Stimulated activated naive CD8-positive, alpha-beta T cell treated with anti-CD3 and anti-CD28 coated beads, Interleukin-15, Interleukin-2, amounts not matched to agents 100 U/mL and 50 U/mL, for 24 hours (primary cell): Measurements from ENCODE around the gene MTM1.
A peak's percentile ranks its signal among the peaks of the same experiment; 100 is the strongest.

ENCODE experiments used
- ATAC-seq: fragments of 150-1000 bp; cut with Tn5 transposase; one replicate; pipeline ENCODE4 v1.10.0; 2021
- DNase-seq: peaks from one replicate; pipeline ENCODE4 v3.0.0; 2021

The MTM1 gene

GRCh38 chrX:150568320-150569154 is at the start of gene MTM1:
Gene MTM1, plus strand, starts transcription at chrX:150568621. Its CDS starts 23,994 bp downstream, at chrX:150592615.
- ATAC-seq (peak; percentile 91), DNase-seq (peak; percentile 90)

DNA sequence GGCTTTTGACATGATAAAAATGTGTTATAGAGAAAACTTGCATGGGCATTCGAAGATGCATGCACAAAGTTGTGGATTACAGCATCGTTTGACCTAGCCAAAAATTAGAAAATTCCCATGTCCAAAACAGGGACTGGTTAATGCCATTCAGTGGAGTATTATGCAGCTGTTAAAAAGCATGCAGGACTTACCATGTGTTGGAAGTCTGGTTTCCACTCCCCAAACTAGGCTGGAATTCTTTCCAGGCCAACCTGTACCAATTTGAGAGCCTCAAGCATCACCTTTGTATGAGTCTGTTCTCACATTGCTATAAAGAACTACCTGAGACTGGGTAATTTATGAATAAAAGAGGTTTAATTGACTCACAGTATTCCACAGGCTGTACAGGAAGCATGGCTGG is 45.9 kb upstream of the MTM1 start:
- DNase-seq (no peak), ATAC-seq (no peak)

DNA sequence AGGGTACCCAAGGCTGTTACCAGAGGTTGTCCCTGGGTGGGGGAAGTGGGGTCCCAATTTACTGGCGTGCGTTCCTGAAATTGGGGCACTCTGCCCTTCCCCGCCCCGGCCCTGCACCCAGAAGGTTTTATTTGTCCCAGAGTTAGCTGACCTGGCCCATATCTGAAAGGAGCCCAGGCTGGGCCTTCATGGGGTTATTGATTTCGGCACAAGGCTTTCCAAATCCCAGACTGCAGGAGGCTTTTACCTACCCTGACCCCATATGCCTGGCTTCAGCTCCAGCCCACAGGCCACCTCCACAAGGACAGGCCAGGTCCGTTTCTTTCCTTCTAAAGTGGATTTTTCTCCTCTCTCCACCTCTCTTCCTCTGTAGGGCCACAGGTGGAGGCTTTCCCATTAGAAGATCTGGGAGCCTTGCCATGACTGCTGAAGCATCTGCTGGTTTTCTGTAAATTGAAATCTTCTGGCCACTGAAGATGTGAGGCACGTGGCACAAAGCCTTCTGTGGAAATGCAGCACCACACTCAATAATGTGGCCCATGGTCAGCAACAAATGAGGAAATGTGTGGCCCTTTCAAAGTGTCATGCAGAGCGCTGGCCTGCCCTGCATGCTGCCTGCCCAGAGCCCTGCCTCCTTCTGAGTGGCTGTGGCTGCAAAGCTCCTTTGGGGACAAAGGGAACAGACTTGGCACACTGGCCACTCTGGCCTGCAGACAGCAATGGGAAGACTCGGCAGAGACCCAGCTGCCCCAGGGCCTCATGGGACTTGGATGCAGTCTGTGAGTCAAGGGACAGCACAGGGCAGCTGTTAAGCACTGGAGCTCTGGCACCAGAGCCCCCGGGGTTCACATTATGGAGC is 43.1 kb upstream of the MTM1 start:
- DNase-seq = no peak
- no peak for ATAC-seq

- no peak for DNase-seq
- ATAC-seq = no peak
Observed at GRCh38 chrX:150526692-150527091, 41.7 kb upstream of the MTM1 start.

DNA sequence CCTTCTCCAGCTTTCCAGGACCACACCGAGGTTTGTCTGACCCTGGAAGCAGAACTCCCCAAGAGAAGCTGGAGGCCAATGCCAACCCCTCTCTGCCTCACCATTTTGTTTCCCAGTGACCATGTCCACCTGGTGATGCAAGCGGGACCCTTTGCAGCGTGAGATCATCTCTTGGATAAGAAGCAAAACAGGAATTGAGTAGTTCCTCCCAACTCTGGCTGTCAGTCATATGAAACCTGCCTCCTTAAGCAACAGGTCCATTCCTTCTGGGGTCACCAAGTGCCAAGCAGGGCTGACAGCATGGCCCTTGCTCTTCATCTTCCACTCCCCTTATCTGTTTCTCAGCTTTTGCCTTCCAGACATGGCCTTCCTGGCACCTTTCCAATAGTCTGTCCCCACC is 41.3 kb upstream of the MTM1 start:
- ATAC-seq = no peak

GRCh38 chrX:150529587-150529986 is 38.8 kb upstream of the MTM1 start:
- ATAC-seq = no peak
- no peak for DNase-seq

More for the DNA sequence above, 41.3 kb upstream of the MTM1 start:
- no peak for DNase-seq

DNA sequence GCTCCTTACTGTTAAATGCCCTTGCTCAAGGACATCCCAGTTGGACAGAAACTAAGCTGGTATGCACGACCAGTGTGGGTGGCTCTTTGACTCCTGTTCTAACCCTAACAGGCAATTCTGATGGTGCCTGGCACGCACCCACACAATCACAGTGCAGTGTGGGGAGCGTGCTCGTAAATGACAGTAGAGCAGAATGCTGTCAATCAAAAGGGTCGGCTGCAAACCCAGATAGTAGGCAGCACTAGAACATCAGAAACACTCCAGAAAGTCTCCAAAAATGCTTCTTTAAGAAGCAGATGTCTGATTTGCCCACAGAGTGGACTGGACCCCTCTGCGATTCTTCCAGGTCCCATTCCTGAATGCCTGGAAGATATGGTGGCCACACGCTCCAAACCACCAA is 37.6 kb upstream of the MTM1 start:
- DNase-seq (no peak), ATAC-seq (no peak)

DNA sequence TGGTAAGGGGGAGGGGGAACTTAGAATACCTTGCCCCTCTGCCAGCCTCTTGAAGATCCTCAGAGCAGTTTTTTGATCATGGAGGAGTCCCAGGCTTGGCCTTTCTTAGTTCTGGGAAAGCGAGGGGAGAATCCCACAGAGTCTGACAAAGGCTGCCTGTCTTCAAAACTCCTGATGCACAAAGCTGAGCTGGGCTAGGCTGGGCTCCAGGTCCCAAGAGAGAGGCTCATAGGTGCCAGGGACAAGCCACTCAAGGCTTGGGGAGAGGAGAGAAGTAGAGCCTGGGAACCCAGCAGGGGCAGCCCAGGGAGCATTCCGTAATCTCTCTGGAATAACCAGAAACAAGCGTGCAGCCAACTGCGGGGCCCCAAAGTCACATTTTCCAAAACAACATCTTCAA is 37.0 kb upstream of the MTM1 start:
- DNase-seq = no peak
- ATAC-seq = no peak

DNA sequence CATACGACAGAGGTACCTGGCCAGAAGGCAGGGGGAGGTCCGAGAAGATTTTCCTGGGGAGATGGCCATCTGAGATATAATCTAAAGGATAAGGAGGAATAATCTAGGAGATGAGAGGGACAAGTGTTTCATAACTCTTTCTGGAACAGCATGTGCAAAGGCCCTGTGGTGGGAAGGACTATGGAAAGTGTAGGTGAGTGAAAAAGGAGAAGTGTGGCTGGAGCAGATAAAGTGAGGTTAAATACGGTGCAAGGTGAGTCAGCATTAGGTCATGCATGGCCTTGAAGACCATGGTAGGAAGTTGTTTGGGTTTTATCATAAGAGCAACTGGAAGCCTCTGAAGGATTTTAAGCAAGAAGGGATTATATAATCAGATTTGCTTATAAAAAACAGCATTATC is 34.6 kb upstream of the MTM1 start:
- ATAC-seq (no peak), DNase-seq (no peak)

DNA sequence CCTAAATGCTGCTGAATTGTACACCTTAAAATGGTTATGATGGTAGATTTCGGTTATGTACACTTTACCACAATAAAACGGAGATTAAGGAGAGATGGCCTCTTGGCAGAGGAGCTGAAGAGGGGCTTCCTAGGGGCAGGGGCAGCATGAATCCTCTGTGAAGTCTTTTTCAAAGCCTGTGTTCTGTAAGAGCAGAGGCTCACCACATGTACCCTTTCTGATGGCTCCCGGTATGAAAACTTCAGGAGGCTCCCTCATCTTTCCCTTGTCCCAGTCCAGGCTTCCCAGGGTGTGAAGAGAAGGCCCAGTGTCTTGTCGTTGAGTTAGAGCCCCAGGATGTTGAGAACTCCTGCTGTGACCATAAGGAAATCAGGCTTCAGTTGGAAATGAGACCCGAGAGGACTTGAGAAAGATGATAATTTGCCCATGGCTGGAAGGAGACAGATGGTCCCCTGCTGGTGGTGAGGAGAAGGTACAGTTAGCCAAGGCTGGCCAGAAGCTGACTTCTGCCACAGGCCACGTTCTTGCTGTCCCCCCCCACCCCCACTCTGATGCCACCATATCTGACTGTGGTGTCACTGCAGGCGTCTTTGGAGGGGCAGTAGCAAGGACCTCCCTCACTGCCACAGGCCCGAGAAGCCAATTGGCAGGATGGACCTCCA is 31.8 kb upstream of the MTM1 start:
- no peak for DNase-seq

GRCh38 chrX:150537851-150538250 is 30.6 kb upstream of the MTM1 start:
- DNase-seq = no peak
- no peak for ATAC-seq

More for the DNA sequence above, 31.8 kb upstream of the MTM1 start:
- ATAC-seq = no peak

GRCh38 chrX:150540965-150541364 is 27.5 kb upstream of the MTM1 start:
- ATAC-seq (no peak), DNase-seq (no peak)

GRCh38 chrX:150542846-150543229 is 25.6 kb upstream of the MTM1 start:
- DNase-seq = no peak
- no peak for ATAC-seq

GRCh38 chrX:150543230-150544155 is 24.9 kb upstream of the MTM1 start:
- DNase-seq (no peak), ATAC-seq (peak; percentile 28)

- DNase-seq (peak; percentile 6), ATAC-seq (no peak)
Observed at GRCh38 chrX:150544222-150544787, 24.1 kb upstream of the MTM1 start.

- no peak for ATAC-seq
- DNase-seq = no peak
Observed at GRCh38 chrX:150544835-150545770, 23.3 kb upstream of the MTM1 start.

DNA sequence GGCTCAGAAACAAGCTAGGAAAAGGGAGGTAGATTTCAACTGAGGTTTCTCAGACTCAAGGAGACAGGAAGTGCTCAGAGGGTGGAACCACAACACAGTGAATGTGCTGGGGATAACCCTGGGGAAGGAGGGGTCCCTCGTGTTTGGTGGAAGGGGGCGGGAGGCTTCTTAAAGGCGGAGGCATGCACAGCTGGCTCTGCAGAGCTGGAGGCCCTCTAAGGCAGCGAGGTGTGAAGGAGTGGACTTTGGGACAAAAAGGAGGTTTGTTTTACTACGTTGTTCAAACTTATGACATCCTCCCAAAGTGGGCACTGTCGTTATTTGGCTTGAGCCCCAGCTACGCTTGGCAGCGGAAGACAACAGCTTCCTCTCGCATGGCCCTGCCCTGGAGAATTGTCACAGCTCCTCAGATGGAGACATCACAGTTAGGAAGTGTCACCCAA is 21.7 kb upstream of the MTM1 start:
- ATAC-seq = no peak
- DNase-seq = peak; percentile 25

DNA sequence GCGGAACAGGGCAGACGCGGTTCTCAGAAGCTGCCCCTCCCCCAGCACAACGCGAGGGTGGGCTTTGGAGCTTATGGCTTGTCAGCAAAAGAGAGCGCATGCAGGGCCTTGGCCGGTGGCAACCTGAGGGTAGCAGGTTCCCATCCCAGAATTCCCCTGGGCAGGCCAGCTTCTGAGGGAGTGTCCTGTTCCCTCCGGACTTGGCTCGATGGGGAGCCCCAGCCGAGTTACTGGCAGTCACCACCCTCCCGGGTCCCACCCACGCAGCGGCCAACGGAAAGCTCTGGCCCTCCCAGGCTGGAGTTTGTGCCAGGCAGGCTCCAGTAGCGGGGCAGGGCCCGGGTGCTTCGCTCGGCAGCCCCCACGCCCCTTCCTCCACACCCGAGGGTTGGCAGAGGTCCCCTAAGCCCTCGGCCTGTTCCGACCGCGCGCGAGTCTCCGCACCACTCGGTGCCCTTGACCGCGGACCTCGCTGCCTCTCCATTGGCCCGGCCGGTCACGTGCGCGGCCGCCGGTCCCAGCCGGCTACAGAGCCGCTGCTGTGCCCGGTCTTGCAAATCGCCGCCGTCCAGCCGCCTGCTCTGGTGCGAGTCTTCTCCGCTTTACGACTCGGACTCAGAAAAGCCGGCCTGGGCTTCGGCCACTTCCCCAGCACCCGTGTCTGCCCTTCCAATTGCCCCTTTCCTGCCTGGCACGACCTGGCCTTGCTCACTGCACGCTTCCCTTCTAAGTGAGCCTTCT is 20.9 kb upstream of the MTM1 start:
- peak; percentile 28 for DNase-seq
- peak; percentile 38 for ATAC-seq

DNA sequence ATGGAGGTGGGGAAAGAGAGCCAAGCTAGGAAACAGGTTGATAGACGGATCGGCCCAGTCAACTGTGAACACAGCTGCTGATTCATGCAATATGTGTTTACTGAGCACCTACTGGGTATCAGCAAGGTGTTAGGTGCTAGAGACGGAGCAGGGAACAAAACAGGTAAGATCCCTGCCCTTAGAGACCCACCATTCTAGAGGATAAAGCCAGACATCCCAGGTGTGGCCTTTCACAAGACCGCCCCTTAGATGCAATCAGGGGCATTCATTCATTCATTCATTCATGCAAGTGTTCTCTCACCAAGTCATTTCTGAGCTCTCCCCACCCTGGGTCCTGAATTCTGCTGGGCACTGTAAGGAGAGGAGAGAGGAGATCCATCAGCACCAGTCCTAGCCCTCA is 20.2 kb upstream of the MTM1 start:
- DNase-seq = no peak
- ATAC-seq = no peak
